Tongue (tissue), 2 donors: Measurements from ENCODE around the gene PRTFDC1. TPM values are rescaled to one million over a fixed set of nuclear protein-coding genes. Genes with fewer than 3 reads are reported as not detected.
A peak's percentile ranks its signal among the peaks of the same experiment; 100 is the strongest.
"Not testable (repeated sequence)": the region's sequence is repeated elsewhere in the genome, so short reads cannot be mapped to it uniquely, and the experiment has no call there.

Source experiments
- DNase-seq: peaks from one replicate; pipeline ENCODE4 v3.0.0-alpha.2; 2015
- total RNA-seq: library from RNA; depleted of rRNA; stranded (reverse); fragments of >200 nt; gene quantifications from one replicate; pipeline ENCODE4 v1.2.3, GENCODE V29; 2014

Gene PRTFDC1, protein sequence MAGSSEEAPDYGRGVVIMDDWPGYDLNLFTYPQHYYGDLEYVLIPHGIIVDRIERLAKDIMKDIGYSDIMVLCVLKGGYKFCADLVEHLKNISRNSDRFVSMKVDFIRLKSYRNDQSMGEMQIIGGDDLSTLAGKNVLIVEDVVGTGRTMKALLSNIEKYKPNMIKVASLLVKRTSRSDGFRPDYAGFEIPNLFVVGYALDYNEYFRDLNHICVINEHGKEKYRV
- total RNA-seq = 15.4 TPM

DNA sequence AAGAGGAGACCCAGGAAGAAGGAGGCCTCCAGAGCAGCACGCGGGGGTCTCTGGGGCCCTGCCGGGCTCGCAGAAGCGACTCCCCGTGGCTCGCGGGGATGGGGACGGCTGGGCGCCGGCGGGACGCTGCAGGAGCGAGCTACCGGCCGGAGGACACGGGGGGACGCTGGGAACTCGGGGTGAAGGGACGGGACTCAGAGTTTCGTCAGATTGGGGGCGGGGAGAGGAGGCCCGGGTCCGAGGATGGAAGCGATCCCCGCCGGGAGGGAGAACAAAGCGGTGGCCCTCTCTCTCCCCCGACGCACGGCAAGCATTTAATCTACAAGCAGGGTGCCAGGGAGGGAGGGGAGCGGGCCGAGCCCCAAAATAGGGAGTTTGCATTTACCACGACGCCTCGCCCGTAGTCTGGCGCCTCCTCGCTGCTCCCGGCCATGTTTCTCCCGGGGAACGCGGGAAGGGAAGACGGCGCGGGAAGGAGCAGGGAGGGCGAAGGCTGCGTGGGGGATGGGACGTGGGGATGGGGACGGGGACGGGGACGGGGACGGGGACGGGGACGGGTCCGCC lies at the start of gene PRTFDC1:
TSS of gene PRTFDC1 (minus strand) at position 464 of the 564 bp plus-strand sequence. CDS start at position 433, 31 bp downstream.
- peak; percentile 76 for DNase-seq

DNA sequence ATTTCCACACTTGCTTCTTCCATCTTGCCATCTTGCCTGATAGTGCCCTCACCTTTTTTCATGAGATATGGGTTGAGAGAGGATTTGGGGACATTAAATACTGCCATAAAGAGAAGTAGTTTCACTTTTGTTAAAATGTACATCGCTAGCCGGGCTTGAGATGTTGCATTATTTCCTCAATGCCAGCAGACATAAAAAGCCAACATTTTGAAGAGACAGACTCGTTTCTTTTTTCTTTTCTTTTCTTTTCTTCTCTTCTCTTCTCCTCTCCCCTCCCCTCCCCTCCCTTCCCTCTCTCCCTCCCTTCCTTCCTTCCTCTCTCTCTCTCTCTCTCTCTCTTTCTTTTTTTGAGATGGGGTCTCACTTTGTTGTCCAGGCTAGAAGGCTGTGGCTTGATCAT lies 45.6 kb upstream of the PRTFDC1 start:
- no peak for DNase-seq

DNA sequence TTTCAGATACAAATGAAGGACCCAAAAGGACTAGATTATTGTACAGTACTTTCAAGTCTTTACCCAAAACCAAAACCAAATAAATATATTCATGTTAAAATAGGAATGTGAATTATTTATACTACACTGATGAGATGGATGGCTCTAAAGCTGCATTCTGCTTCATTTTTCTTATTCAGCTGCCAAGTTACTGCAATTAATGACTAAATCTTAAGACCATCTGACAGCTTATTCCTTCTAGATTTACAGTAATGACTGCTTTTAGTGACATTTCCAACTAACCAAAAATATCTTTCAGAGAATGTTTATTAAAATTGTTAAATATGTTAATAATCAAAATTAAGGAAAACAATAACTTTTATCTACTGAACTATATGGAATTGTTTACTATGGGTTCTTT lies 42.7 kb upstream of the PRTFDC1 start:
- DNase-seq = no peak

DNA sequence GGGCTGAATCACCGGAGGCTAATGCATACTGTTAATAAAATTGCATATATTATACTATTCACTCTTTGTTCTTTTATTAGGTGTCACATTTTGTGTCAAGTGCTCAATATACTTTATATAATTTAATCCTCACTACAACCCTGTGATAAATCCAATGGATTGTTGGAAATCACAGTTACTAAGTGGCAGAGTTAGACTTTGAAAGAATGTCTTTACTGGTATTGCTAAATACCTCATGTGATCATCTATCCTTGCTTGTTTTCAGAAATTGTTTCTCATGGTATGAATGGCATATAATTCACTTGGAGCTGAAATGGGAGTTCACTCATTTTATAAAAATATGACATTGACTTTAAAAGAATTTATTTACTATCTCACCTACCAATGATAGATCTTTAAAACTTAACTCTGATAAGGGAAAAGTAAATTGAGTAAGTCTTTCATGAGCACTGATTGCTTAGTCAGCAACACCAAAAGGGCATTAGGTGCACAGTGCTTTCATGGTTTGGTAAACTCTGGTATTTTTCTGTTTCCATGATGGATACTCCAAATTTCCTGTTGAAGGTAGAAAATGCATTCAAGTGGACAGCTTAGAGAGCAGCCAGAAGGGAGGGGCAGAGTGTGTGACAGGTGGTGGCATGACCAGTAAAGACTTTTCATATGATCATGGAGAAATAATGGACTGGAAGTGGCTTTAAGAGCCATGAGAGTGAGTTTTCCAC lies 41.0 kb upstream of the PRTFDC1 start:
- DNase-seq = no peak

DNA sequence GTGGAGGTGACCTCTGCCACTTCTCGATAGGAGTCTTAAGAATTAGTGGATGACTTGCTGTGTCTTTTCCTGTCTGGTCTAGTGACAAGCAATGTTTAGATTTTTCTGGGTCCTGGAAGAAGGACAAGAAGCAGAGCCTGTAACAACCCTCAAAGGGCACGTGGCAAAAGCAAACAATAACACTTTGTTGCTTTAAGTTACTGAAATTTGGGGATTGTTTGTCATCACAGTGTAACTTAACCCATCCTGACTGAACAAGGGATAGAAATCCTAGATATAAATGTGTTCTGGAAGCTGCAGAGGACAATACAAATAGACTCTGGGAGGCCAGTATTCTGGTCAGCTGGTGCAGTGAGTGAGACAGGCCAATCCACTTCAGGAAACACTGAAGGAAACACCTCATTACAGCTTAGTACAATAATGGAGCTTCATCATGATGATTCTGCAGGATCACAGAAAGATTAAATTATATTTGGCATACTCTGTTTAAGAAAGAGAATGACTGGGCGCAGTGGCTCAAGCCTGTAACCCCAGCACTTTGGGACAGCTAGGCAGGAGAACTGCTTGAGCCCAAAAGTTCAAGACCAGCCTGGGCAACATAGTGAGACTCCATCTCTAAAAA lies 40.2 kb upstream of the PRTFDC1 start:
- no peak for DNase-seq

DNA sequence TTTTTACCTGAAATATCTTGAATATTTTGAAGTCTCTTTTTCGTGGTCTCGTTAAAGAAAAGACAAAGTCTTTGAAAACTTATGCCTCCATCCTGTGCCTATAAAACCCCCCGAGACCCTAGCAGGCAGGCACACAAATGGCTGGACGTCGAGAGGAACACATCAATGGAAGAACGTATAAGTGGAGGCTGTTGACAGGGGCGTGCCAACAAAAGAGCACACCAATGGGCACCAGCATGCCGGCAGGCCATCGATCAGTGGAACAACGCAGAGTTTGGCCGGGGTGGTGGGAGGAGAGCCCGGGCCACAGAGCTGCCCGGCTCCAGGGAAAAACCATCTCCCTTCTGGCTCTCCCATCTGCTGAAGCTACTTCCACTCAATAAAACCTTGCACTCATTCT lies 38.9 kb upstream of the PRTFDC1 start:
- no peak for DNase-seq

DNA sequence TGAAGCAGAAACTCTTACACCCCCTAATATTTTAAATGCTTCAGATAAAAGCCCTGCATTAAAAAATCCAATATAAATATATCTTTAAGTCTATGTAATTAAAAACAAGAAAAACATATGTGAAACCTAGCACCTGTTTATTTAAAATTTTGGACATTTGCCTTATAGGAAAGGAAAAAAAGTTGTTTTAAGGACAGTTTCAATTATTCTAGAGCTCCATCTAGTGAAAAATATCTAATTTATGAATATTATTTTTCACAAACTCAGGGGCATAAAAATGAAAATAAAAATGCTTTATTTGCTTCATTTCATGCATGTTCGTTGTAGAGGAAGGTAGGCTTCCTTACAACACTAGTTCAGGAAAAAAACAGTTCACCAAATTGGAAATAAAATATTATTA lies 37.5 kb upstream of the PRTFDC1 start:
- peak; percentile 48 for DNase-seq

DNA sequence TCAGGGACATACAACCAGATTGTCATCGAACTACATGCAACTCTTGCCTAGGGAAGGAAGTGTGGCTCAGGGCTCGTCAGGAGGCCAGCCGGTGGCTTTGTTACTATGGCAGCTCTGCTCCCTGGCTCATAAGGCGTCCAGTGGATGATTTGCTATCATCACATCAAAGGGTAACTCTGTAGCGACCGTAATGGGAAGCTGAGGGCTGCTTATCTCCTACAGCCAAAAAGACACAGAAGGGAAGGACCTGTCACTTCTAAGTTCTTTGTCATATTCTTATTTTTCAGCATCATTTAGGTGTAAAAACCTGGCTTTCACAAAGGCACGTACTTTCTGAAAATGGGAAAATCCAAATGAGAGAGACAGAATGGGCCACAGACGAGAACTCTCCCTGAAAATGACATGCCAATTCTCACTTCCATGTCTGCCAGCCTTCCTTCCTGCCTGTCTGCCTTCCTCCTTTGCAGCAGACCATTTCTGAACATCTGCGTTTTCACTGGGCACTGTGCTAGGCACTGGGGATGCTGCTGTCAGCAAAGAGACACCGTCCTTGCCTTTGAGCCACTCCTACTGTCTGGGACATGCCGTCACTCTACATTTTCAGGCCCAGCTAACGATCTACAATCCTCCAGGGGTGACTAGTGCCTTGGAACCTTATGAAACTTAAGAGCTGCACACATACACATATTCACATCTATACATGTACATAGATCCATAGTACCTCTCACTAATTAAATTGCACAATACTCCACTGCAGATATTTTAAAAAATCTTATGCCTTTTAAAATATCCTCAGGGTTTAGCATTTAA lies 36.6 kb upstream of the PRTFDC1 start:
- no peak for DNase-seq

DNA sequence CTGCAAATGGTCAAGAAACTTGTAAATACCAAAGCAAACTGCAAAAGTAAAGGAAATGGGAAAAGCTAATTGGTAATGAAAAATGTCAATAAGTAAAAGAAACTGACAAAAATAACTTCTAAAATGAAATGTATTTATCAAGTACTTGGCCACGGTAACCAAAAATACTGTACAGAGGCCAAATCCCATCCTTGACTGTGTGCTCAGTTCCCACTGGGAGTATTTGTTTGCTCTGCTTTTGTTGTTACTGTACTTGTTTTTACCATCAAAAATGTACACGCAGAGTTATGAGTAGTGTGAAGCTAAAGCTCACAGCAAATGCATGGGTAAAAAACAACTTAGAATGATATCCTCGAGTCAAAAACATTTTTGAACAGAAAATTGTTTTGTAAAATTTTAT lies 32.5 kb upstream of the PRTFDC1 start:
- peak; percentile 45 for DNase-seq

DNA sequence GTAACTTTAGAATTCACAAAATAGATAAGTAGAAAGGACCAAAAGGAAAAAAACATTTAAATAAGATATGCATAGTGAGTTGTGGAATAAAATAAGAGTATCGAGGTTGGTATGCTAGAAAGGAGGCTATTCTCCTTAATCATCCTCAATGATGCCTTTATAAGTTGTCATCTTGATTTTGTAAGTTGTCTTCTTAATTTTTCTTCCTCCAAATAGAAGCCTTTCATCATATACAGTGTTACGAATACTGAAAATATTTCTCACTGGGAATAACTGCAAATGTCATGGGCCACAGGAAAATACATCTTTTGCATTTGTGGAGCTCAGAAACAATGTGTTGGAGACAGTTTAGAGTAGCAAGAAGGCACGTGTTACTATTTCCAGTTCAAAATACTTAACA lies 31.5 kb upstream of the PRTFDC1 start:
- DNase-seq = no peak

DNA sequence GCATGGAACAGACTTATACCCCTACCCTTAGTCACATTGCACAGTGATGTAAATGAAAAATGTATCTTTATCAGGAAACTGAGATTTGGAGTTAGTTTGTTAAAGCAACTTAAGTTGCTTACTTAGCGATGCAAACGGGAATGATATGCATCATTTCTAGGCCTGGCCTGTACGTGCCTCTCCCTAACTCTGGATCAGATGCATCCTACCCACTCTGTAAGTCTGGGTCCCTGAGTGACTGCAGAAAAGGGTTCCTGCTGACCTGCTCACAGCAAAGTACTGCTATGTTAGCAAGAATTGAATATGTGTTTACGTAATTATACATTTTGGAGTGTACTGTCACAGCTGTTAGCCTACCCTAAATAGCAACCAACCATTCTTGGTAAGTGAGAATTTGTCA lies 30.7 kb upstream of the PRTFDC1 start:
- no peak for DNase-seq

DNA sequence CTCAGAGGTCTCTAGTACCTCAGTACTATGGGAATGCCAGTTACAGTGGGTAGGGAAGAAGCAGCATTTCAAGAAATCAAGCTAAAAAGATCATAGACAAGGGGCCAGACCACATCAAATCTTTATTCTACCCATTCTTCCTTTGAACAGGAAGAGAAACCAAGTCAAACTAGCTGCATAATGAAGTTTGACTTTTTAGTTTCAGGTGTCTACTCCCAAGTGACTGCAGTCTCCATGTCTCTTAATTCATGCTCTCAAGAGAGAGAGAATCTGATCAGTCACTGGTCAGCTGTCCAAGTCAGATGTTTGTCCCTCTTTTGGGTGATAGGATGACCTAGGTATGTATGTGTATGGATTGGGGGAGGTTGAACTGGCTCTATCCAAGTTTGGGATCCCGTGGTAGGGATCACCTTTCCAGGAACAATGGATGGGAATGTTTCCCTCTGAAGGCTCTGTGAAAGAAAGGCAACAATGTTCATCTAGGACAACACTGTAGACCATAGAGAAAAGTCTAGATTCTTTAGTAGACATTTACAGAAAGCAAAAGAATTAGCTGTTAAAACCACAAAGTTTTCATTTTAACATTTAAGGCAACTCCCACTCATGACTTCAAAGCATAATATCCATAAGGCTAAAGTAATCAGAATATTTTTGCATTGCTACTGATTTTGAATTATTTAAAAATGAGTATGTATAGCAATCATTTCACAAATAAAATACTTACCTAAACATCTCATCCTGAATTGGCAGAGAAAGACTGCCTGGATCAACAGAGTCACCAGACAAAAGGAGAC lies 30.1 kb upstream of the PRTFDC1 start:
- no peak for DNase-seq

DNA sequence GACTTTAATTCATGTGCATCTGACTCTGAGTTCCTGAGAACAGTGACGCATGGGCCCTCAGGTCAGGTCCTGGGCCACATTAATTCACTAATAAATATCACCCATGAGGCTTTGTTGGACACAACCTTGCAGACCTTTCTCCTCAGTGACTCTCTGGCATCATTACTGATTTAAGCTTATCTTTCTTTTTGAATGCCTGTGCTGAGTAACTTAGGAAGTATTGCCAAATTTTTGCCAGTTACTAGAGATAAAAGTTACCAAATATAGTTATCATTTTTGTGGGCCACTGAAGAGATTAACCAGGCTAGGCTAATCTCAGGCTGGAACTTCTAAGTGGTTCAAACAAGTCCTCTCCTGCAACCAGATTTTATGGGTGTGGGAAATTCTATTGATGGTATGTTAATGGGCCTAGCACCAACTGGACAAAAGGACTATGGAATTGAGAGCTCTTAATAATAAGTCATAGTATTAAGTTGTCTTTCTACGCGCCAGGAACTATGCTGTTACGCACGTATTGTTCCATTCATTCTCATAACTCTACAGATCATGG lies 28.8 kb upstream of the PRTFDC1 start:
- no peak for DNase-seq

DNA sequence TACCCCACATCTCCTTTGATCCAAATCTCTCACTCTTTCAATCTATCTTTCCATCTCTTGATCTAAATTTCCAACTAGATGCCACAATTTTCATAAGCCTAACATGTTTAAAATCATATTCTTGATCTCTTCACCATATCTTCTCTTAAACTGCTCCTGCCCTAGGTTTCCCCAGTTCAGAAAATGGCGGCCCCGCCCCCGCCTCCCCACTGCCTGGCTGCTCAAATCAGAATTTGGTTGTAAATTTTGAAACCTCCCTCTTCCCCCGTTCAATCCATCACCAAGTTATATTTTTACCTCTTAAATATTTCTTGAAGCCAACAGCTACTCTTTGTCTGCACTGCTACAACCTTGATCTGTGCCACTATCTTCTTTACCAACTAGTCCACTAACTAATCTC lies 27.3 kb upstream of the PRTFDC1 start:
- DNase-seq = no peak

DNA sequence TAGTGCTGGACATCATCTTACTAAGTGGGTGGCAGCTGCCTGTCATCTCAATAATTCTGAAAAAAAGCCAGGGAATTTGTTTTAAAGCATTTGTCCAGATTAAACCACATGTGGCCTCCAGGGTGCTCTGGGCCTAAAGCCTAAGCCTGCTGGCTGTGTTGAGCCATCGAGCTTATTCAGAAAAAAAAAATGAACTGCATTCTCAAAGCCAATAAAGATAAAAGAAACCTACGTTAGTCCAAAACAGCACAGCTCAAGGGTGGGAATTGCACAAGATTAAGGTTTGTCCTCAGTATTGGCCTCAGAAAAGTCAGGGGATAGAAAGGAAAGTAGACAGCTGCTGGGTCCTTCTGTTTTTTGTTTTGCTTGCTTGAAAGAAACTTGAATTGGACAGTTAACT lies 22.6 kb upstream of the PRTFDC1 start:
- DNase-seq = peak; percentile 77

DNA sequence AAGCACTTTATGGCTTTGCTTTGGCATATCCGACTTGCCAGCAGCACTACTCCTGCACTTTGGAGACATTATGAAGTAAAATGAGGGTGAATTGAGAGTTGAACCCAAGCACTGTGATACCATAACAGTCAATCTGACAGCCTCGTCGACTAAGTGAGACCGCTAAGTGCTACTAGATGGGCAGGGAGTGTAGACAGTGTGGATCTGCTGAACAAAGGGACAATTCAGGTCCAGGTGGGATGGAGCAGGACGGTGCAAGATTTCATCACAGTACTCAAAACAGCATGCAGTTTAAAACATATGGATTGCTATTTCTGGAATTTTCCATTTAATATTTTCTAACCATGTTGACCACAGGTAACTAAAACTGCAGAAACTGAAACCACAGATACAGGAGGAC lies 20.8 kb upstream of the PRTFDC1 start:
- no peak for DNase-seq

DNA sequence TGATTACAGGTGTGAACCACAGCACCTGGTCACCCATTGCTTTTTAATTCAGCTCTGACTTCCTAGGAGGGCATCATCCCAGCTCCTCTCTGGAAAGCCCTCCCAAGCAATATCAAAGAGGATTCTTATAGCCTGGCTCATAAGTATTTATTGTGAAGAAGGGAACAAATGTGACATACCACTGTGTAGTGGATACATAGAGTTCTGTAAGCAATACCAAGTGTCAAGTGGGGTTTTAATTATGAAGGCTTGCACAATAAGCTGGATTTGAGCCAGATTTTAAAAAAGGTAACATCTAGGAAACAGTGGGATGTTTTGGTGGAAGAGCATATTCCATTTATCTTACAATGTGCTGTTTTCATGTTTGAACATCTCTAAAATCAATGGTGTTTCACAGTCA lies 19.0 kb upstream of the PRTFDC1 start:
- DNase-seq = no peak

DNA sequence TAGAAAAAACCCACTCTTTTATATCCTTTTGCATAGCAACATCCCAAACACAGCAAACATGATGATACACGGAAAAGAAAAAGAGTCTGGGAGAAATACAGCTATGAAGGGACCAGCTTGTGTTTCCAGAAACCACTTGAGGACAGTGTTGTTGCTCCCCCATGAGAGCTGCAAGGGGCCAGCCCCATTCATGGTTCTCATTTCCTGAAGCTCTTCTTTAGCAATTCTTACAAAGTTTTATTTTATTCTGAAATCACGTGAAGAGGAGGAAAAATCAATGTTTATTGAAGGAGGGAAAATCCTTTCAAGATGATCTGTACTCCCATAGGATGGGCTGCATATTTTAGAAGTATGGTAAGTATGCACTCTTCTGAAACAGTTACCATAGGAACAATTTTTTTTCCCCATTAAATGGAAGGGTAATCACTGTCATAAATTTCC lies 17.5 kb upstream of the PRTFDC1 start:
- DNase-seq = peak; percentile 66

DNA sequence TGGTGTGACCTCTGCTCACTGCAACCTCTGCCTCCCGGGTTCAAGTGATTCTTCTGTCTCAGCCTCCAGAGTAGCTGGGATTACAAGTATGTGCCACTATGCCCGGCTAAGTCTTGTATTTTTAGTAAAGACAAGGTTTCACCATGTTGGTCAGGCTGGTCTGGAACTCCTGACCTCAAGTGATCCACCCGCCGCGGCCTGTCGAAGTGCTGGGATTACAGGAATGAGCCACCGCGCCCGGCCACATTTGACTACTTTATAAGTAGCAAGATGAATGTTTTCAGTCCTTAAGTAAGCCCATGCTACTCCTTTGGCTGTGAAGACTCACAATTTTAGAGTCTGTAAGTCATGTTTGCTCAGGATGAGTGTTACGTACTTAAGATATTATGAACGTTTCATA lies 16.5 kb upstream of the PRTFDC1 start:
- DNase-seq = not testable (repeated sequence)

DNA sequence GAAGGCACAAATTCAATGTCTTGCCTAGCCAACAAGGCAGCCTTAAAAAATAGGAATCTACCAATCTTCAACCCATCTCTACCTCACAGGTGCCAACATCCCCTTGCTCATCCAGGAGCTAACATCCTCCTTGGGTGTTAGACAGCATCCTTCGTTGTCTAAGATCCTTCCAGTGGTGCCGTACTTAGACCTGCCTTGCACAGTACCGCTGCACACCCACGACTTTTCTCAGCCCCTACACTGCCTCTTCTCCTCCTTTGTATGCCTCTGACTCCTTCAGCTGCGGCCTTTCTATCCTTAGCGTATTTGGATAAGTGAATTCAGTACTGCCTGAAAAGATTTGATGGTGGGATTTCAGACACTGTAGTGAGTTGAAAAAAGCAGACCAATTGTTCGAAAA lies 15.9 kb upstream of the PRTFDC1 start:
- DNase-seq = no peak

DNA sequence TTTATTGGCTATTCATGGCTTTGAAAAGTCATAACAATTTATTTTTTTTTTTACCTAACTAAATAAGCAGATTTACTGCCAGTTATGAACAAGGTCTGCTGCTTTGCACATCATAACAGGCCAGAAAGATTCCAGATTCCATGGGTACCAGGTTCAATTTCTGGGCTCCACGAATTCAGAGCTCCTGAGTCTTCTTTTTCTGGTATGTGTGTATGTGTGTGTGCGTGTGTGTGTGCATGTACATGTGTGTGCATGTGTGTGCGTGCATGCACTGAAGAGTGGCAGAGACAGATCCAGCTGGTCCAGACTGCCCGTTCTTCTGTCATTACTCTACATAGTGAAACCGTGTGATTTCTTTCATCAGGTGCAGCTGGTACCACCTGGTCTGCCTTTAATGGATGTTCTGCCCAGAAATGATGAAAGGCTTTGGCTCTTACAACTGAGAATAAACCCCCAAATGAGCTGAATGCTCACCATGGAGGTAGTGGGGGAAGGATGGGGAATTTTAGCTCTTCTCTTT lies 14.6 kb upstream of the PRTFDC1 start:
- no peak for DNase-seq
